ENCODE data around the gene SLC11A1. TPM values are rescaled to one million over a fixed set of nuclear protein-coding genes. Genes with fewer than 3 reads are reported as not detected.

Gene SLC11A1
- polyA plus RNA-seq, 3 donors = 184 to 2,019 (median 352) TPM

DNA sequence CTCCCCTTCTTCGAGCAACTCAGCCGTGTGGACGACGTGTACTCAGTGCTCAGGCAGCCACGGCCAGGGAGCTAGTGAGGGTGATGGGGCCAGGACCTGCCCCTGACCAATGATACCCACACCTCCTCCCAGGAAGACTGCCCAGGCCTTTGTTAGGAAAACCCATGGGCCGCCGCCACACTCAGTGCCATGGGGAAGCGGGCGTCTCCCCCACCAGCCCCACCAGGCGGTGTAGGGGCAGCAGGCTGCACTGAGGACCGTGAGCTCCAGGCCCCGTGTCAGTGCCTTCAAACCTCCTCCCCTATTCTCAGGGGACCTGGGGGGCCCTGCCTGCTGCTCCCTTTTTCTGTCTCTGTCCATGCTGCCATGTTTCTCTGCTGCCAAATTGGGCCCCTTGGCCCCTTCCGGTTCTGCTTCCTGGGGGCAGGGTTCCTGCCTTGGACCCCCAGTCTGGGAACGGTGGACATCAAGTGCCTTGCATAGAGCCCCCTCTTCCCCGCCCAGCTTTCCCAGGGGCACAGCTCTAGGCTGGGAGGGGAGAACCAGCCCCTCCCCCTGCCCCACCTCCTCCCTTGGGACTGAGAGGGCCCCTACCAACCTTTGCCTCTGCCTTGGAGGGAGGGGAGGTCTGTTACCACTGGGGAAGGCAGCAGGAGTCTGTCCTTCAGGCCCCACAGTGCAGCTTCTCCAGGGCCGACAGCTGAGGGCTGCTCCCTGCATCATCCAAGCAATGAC is 22.4 kb downstream of the SLC11A1 start:
- no peaks in the 10 kb centered on the region for H3K9me3 ChIP-seq (replicated peaks in 1 of 2; ENCODE audit: control insufficient read depth in 1 of 2, insufficient read depth in 1 of 2, low read length in 2 of 2)
- H3K27ac Mint-ChIP-seq = peak overlapping the region in 6 of 7 donors; percentile 37 to 91 (median 84)
- peak overlapping the region; percentile 72 to 76 for H3K27ac ChIP-seq (ENCODE audit: low read depth in 1 of 2, low read length in 2 of 2)
- peaks cover 61% of the 10 kb centered on the region for H3K79me2 ChIP-seq (ENCODE audit: insufficient read depth, low read length)
- H4K20me1 ChIP-seq (ENCODE audit: insufficient read depth, low read length) = peaks cover 51% of the 10 kb centered on the region
- H3K36me3 ChIP-seq (replicated peaks in 1 of 2; ENCODE audit: control insufficient read depth in 1 of 2, insufficient read depth in 2 of 2, low read length in 2 of 2) = peaks cover 38 to 41% of the 10 kb centered on the region in 2 donors
- H3K4me3 ChIP-seq (replicated peaks in 1 of 3; ENCODE audit: low read depth in 2 of 3, low read length in 3 of 3) = peak overlapping the region in 1 of 3 experiments; percentile 72
- TF ChIP-seq, protein P1, sequence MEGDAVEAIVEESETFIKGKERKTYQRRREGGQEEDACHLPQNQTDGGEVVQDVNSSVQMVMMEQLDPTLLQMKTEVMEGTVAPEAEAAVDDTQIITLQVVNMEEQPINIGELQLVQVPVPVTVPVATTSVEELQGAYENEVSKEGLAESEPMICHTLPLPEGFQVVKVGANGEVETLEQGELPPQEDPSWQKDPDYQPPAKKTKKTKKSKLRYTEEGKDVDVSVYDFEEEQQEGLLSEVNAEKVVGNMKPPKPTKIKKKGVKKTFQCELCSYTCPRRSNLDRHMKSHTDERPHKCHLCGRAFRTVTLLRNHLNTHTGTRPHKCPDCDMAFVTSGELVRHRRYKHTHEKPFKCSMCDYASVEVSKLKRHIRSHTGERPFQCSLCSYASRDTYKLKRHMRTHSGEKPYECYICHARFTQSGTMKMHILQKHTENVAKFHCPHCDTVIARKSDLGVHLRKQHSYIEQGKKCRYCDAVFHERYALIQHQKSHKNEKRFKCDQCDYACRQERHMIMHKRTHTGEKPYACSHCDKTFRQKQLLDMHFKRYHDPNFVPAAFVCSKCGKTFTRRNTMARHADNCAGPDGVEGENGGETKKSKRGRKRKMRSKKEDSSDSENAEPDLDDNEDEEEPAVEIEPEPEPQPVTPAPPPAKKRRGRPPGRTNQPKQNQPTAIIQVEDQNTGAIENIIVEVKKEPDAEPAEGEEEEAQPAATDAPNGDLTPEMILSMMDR (IDR thresholded peaks at IDR 0.05) = no peak
- H3K27me3 Mint-ChIP-seq (ENCODE audit: low read depth in 3 of 3) = no peaks in the 10 kb centered on the region
- H3K9me3 Mint-ChIP-seq = peaks cover 0 to 4% (median 0%) of the 10 kb centered on the region in 7 donors
- peak overlapping the region; percentile 81 for H3K4me2 ChIP-seq (replicated peaks; ENCODE audit: extremely low read depth, low read length, poor library complexity, severe bottlenecking)
- H3K4me1 Mint-ChIP-seq = peaks cover 69% of the 10 kb centered on the region
- peaks cover 73% of the 10 kb centered on the region in 2 donors for H3K4me1 ChIP-seq (ENCODE audit: control insufficient read depth in 1 of 2, insufficient read depth in 2 of 2, low read length in 2 of 2)
- H2AFZ ChIP-seq (ENCODE audit: insufficient read depth, low read depth, low read length, poor library complexity, severe bottlenecking) = no peak overlapping the region
- WGBS (ENCODE audit: insufficient coverage) = 78% methylated on average over 11 of the region's 16 CpGs
- H3K27me3 ChIP-seq (ENCODE audit: control insufficient read depth in 2 of 2, insufficient read depth in 2 of 2, low read length in 2 of 2) = no peaks in the 10 kb centered on the region
- DNase-seq = no peak
- H3K9ac ChIP-seq (ENCODE audit: insufficient read depth, low read length, poor library complexity, severe bottlenecking) = peak overlapping the region; percentile 12
- intact Hi-C loops (cut with micrococcal nuclease) = loop anchor here (5.0 to 10.0 kb wide), 3 partner anchors 63 to 270 kb away; partner anchors contain the start of genes CNOT9 (in 1 of the 2), RNF25 (in 1 of the 2), STK36 (in 1 of the 2) and USP37 (in 1 of the 2)
- peaks cover 29 to 38% of the 10 kb centered on the region in 2 donors for H3K36me3 Mint-ChIP-seq
- H3K4me3 Mint-ChIP-seq = peak overlapping the region; percentile 26 to 41

DNA sequence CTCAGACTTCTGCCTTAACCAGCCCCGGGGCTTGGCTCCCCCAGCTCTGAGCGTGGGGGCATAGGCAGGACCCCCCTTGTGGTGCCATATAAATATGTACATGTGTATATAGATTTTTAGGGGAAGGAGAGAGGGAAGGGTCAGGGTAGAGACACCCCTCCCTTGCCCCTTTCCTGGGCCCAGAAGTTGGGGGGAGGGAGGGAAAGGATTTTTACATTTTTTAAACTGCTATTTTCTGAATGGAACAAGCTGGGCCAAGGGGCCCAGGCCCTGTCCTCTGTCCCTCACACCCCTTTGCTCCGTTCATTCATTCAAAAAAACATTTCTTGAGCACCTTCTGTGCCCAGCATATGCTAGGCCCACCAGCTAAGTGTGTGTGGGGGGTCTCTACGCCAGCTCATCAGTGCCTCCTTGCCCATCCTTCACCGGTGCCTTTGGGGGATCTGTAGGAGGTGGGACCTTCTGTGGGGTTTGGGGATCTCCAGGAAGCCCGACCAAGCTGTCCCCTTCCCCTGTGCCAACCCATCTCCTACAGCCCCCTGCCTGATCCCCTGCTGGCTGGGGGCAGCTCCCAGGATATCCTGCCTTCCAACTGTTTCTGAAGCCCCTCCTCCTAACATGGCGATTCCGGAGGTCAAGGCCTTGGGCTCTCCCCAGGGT is 23.1 kb downstream of the SLC11A1 start:
- Mint-ChIP-seq H3K4me3 (peak overlapping the region; percentile 61 to 80), H3K9me3 (peaks cover 0 to 4% (median 0%) of the 10 kb centered on the region in 7 donors), H3K27me3 (ENCODE audit: low read depth in 3 of 3) (no peaks in the 10 kb centered on the region), H3K36me3 (peaks cover 29 to 38% of the 10 kb centered on the region in 2 donors), H3K4me1 (peaks cover 69% of the 10 kb centered on the region), H3K27ac (peak overlapping the region; percentile 83 to 94 (median 91))
- H3K36me3 ChIP-seq (replicated peaks in 1 of 2; ENCODE audit: control insufficient read depth in 1 of 2, insufficient read depth in 2 of 2, low read length in 2 of 2) = peaks cover 38 to 41% of the 10 kb centered on the region in 2 donors
- peak overlapping the region in 2 of 3 experiments; percentile 25 to 72 for H3K4me3 ChIP-seq (replicated peaks in 1 of 3; ENCODE audit: low read depth in 2 of 3, low read length in 3 of 3)
- H3K27me3 ChIP-seq (ENCODE audit: control insufficient read depth in 2 of 2, insufficient read depth in 2 of 2, low read length in 2 of 2) = no peaks in the 10 kb centered on the region
- no peaks in the 10 kb centered on the region for H3K9me3 ChIP-seq (replicated peaks in 1 of 2; ENCODE audit: control insufficient read depth in 1 of 2, insufficient read depth in 1 of 2, low read length in 2 of 2)
- no peak overlapping the region for H2AFZ ChIP-seq (ENCODE audit: insufficient read depth, low read depth, low read length, poor library complexity, severe bottlenecking)
- no peak for DNase-seq
- peak overlapping the region; percentile 72 to 76 for H3K27ac ChIP-seq (ENCODE audit: low read depth in 1 of 2, low read length in 2 of 2)
- H3K4me1 ChIP-seq (ENCODE audit: control insufficient read depth in 1 of 2, insufficient read depth in 2 of 2, low read length in 2 of 2) = peaks cover 73% of the 10 kb centered on the region in 2 donors
- peak overlapping the region; percentile 33 for H3K9ac ChIP-seq (ENCODE audit: insufficient read depth, low read length, poor library complexity, severe bottlenecking)
- peaks cover 55% of the 10 kb centered on the region for H3K79me2 ChIP-seq (ENCODE audit: insufficient read depth, low read length)
- intact Hi-C loops (cut with micrococcal nuclease) = loop anchor here (5.0 to 10.0 kb wide), 3 partner anchors 62 to 270 kb away; partner anchors contain the start of genes CNOT9 (in 1 of the 2), RNF25 (in 1 of the 2), STK36 (in 1 of the 2) and USP37 (in 1 of the 2)
- peaks cover 51% of the 10 kb centered on the region for H4K20me1 ChIP-seq (ENCODE audit: insufficient read depth, low read length)
- TF ChIP-seq, protein P1 (IDR thresholded peaks at IDR 0.05) = no peak
- H3K4me2 ChIP-seq (replicated peaks; ENCODE audit: extremely low read depth, low read length, poor library complexity, severe bottlenecking) = peak overlapping the region; percentile 81
- no CpG with 5 or more reads among the region's 8 CpGs for WGBS (ENCODE audit: insufficient coverage)

Measured in CD14-positive monocyte (primary cell).